H9 (cell line): Measurements from ENCODE around the gene FAAP100. TPM values are rescaled to one million over a fixed set of nuclear protein-coding genes. Genes with fewer than 3 reads are reported as not detected.

ENCODE experiments used
- DNase-seq: peaks from one replicate; pipeline ENCODE4 v3.0.0-alpha.2; 2017
- H2AFZ ChIP-seq: one replicate; pipeline ENCODE4 v1.6.1; 2013; ENCODE audit warnings: mild to moderate bottlenecking, low read length, control low read depth, moderate library complexity
- H2AK5ac ChIP-seq: 2 replicates; pipeline ENCODE4 v1.6.1; 2013; ENCODE audit warnings: low read length, control low read depth, mixed read lengths; ENCODE audit not compliant: insufficient read length
- H2BK120ac ChIP-seq: one replicate; pipeline ENCODE4 v1.6.1; 2013; ENCODE audit warnings: low read depth, mild to moderate bottlenecking, low read length, control low read depth, inconsistent platforms; ENCODE audit not compliant: poor library complexity, severe bottlenecking
- H2BK12ac ChIP-seq: 2 replicates; pipeline ENCODE4 v1.6.1; 2013; ENCODE audit warnings: low read length, control low read depth, mixed read lengths, low read depth; ENCODE audit not compliant: insufficient read length
- H2BK15ac ChIP-seq: 2 replicates; pipeline ENCODE4 v1.6.1; 2013; ENCODE audit warnings: low read depth, low read length, control low read depth
- H2BK20ac ChIP-seq: one replicate; pipeline ENCODE4 v1.6.1; 2013; ENCODE audit warnings: low read depth, mild to moderate bottlenecking, low read length, control low read depth, inconsistent platforms; ENCODE audit not compliant: poor library complexity, severe bottlenecking
- H2BK5ac ChIP-seq: 2 replicates; pipeline ENCODE4 v1.6.1; 2013; ENCODE audit warnings: low read length, control low read depth, mixed read lengths; ENCODE audit not compliant: insufficient read length
- H3K14ac ChIP-seq: 2 replicates; pipeline ENCODE4 v1.6.1; 2013; ENCODE audit warnings: low read length, control low read depth; ENCODE audit not compliant: insufficient read depth
- H3K18ac ChIP-seq: 2 replicates; pipeline ENCODE4 v1.6.1; 2013; ENCODE audit warnings: low read depth, mild to moderate bottlenecking, mixed read lengths, low read length, control low read depth; ENCODE audit not compliant: insufficient read length
- H3K23ac ChIP-seq: 2 replicates; pipeline ENCODE4 v1.6.1; 2013; ENCODE audit warnings: low read length, control low read depth, mixed read lengths, low read depth; ENCODE audit not compliant: insufficient read length
- H3K23me2 ChIP-seq: 2 replicates; pipeline ENCODE4 v1.6.1; 2013; ENCODE audit warnings: low read depth, mild to moderate bottlenecking, mixed read lengths, low read length, control low read depth; ENCODE audit not compliant: insufficient read length, poor library complexity, severe bottlenecking
- H3K27ac ChIP-seq: 2 replicates; pipeline ENCODE4 v1.5.1; 2013; ENCODE audit warnings: low read length, control low read depth, mixed read lengths, low read depth; ENCODE audit not compliant: insufficient read length
- H3K27me3 ChIP-seq: 2 replicates; pipeline ENCODE4 v1.6.1; 2013; ENCODE audit warnings: low read length, control low read depth, inconsistent platforms; ENCODE audit not compliant: insufficient read depth
- H3K4ac ChIP-seq: 2 replicates; pipeline ENCODE4 v1.6.1; 2013; ENCODE audit warnings: low read depth, mild to moderate bottlenecking, control low read depth, inconsistent platforms, low read length, moderate library complexity
- H3K4me1 ChIP-seq: 2 replicates; pipeline ENCODE4 v1.6.1; 2013; ENCODE audit warnings: low read length, control low read depth, inconsistent platforms; ENCODE audit not compliant: insufficient read depth
- H3K4me2 ChIP-seq: 2 replicates; pipeline ENCODE4 v1.6.1; 2013; ENCODE audit warnings: low read length, control low read depth, mixed read lengths; ENCODE audit not compliant: insufficient read length, insufficient read depth
- H3K56ac ChIP-seq: 2 replicates; pipeline ENCODE4 v1.6.1; 2013; ENCODE audit warnings: low read depth, mild to moderate bottlenecking, mixed read lengths, low read length, control low read depth; ENCODE audit not compliant: insufficient read length
- H3K79me1 ChIP-seq: 2 replicates; pipeline ENCODE4 v1.6.1; 2013; ENCODE audit warnings: low read depth, mild to moderate bottlenecking, moderate library complexity, low read length, control low read depth, inconsistent platforms; ENCODE audit not compliant: insufficient read depth, poor library complexity, severe bottlenecking
- H3K79me2 ChIP-seq: 2 replicates; pipeline ENCODE4 v1.6.1; 2013; ENCODE audit warnings: low read length, control low read depth, inconsistent platforms; ENCODE audit not compliant: insufficient read depth
- H3K9ac ChIP-seq: 2 replicates; pipeline ENCODE4 v1.6.1; 2013; ENCODE audit warnings: low read length, control low read depth, mixed read lengths; ENCODE audit not compliant: insufficient read length; ENCODE audit errors: extremely low read depth
- H3K9me3 ChIP-seq: one replicate; pipeline ENCODE4 v1.6.1; 2013; ENCODE audit warnings: low read depth, low read length, inconsistent platforms; ENCODE audit not compliant: control insufficient read depth
- H3T11ph ChIP-seq: one replicate; pipeline ENCODE4 v1.6.1; 2013; ENCODE audit warnings: mild to moderate bottlenecking, low read length, control low read depth, inconsistent platforms
- H4K20me1 ChIP-seq: one replicate; pipeline ENCODE4 v1.6.1; 2013; ENCODE audit not compliant: control insufficient read depth, insufficient read length, insufficient read depth
- H4K5ac ChIP-seq: 2 replicates; pipeline ENCODE4 v1.6.1; 2013; ENCODE audit warnings: low read depth, mild to moderate bottlenecking, mixed read lengths, low read length, control low read depth; ENCODE audit not compliant: insufficient read length
- H4K8ac ChIP-seq: replicated peaks from 2 replicates; pipeline ENCODE4 v1.6.1; 2013; ENCODE audit warnings: low read length, control low read depth, mixed read lengths, low read depth; ENCODE audit not compliant: insufficient read length
- H4K91ac ChIP-seq: 2 replicates; pipeline ENCODE4 v1.6.1; 2013; ENCODE audit warnings: low read depth, mild to moderate bottlenecking, moderate library complexity, mixed read lengths, low read length, control low read depth; ENCODE audit not compliant: insufficient read length
- H3K27ac Mint-ChIP-seq, 3 experiments: 2 replicates in 2 of 3; 3 replicates in 1 of 3; pipeline ENCODE4 v1.8.0; 2020 to 2021; ENCODE audit warnings: mixed read lengths in 3 of 3, mild to moderate bottlenecking in 1 of 3, moderate library complexity in 1 of 3
- H3K27me3 Mint-ChIP-seq: 2 replicates; pipeline ENCODE4 v1.8.0; 2021; ENCODE audit warnings: low read depth, mild to moderate bottlenecking, moderate library complexity, mixed read lengths
- H3K36me3 Mint-ChIP-seq, 3 experiments: 2 replicates in 2 of 3; 3 replicates in 1 of 3; pipeline ENCODE4 v1.8.0; 2020 to 2021; ENCODE audit warnings: low read depth in 3 of 3, mixed read lengths in 3 of 3; ENCODE audit not compliant: insufficient read depth in 1 of 3
- H3K4me1 Mint-ChIP-seq, 2 experiments: 2 replicates each; pipeline ENCODE4 v1.8.0; 2020; ENCODE audit warnings: mixed read lengths in 2 of 2
- H3K4me3 Mint-ChIP-seq, 2 experiments: 2 replicates in 1 of 2; 3 replicates in 1 of 2; pipeline ENCODE4 v1.8.0; 2020 to 2021; ENCODE audit warnings: mild to moderate bottlenecking in 2 of 2, mixed read lengths in 2 of 2, moderate library complexity in 1 of 2
- H3K9me3 Mint-ChIP-seq, 2 experiments: 2 replicates in 1 of 2; 3 replicates in 1 of 2; pipeline ENCODE4 v1.8.0; 2020; ENCODE audit warnings: mild to moderate bottlenecking in 2 of 2, mixed read lengths in 2 of 2, moderate library complexity in 1 of 2
- CTCF ChIP-seq: fragments of 200-600 bp; sonication (generic); conservative IDR thresholded peaks from 3 replicates; pipeline ENCODE4 v1.8.0; 2021; ENCODE audit warnings: antibody characterized with exemption, mild to moderate bottlenecking
- WGBS: extraction: QIAGEN DNeasy Blood & Tissue Kit; methylation state at CpG from one replicate; pipeline ENCODE4 v1.1.7; 2013; ENCODE audit warnings: missing lambda C conversion rate, low lambda C conversion rate, mixed read lengths; ENCODE audit not compliant: insufficient read length; ENCODE audit errors: extremely low coverage; 5-methylcytosine and 5-hydroxymethylcytosine counted together
- total RNA-seq: library from RNA; stranded (reverse); gene quantifications from 2 replicates; pipeline ENCODE4 v1.2.1, GENCODE V29; 2021

FAAP100 gene
- total RNA-seq, 1 experiment from 2014 or later, result 54.0 TPM

- no peaks in the 10 kb centered on the region for H3K79me2 ChIP-seq
- no peak overlapping the region for H4K8ac ChIP-seq
- no peak overlapping the region for H3K18ac ChIP-seq
- H3K9ac ChIP-seq, result no peak overlapping the region
- no peaks in the 10 kb centered on the region for H3K79me1 ChIP-seq
- H3K14ac ChIP-seq, result no peak overlapping the region
- H3K4ac ChIP-seq, result no peak overlapping the region
- no peak overlapping the region for H3T11ph ChIP-seq
- H4K5ac ChIP-seq, result no peak overlapping the region
- H3K27me3 ChIP-seq, result no peaks in the 10 kb centered on the region
- peak; percentile 29 for DNase-seq
- no peak overlapping the region for H2AFZ ChIP-seq
- Mint-ChIP-seq H3K4me1 (no peaks in the 10 kb centered on the region), H3K36me3 (peaks cover 23 to 81% (median 76%) of the 10 kb centered on the region in 3 experiments), H3K27me3 (peaks cover 3% of the 10 kb centered on the region), H3K9me3 (no peaks in the 10 kb centered on the region), H3K4me3 (no peak overlapping the region; a peak in 1 of 5 replicates), H3K27ac (peak overlapping the region in 2 of 3 experiments; percentile 46 to 81; a peak in 6 of 7 replicates)
- no peaks in the 10 kb centered on the region for H3K9me3 ChIP-seq
- H3K4me1 ChIP-seq, result no peaks in the 10 kb centered on the region
- H2BK5ac ChIP-seq, result no peak overlapping the region
- no peak overlapping the region for H2BK12ac ChIP-seq
- no peak overlapping the region for H4K91ac ChIP-seq
- H3K4me2 ChIP-seq, result no peak overlapping the region
- H4K20me1 ChIP-seq, result peaks cover 2% of the 10 kb centered on the region
- no peak overlapping the region for H2BK15ac ChIP-seq
- TF ChIP-seq CTCF, result no peak
- H3K23me2 ChIP-seq, result no peaks in the 10 kb centered on the region
- H2BK20ac ChIP-seq, result no peak overlapping the region
- H3K27ac ChIP-seq, result no peak overlapping the region
- no peak overlapping the region for H2AK5ac ChIP-seq
- H3K56ac ChIP-seq, result no peak overlapping the region
- H2BK120ac ChIP-seq, result no peak overlapping the region
- H3K23ac ChIP-seq, result no peak overlapping the region
- no CpG with 5 or more reads among the region's 10 CpGs for WGBS
Observed at GRCh38 chr17:81579821-81580321, 27.7 kb upstream of the FAAP100 start.
